Activated T-helper 9 cell treated with anti-CD3 and anti-CD28 coated beads, Interleukin-2, amount 50 U/mL, for 16 hours (primary cell): ENCODE results near the gene SLC18A3.

Source experiments
- DNase-seq: peaks from one replicate; pipeline ENCODE4 v3.0.0-alpha.2; 2020; ENCODE audit warnings: low read depth

SLC18A3 gene

DNA sequence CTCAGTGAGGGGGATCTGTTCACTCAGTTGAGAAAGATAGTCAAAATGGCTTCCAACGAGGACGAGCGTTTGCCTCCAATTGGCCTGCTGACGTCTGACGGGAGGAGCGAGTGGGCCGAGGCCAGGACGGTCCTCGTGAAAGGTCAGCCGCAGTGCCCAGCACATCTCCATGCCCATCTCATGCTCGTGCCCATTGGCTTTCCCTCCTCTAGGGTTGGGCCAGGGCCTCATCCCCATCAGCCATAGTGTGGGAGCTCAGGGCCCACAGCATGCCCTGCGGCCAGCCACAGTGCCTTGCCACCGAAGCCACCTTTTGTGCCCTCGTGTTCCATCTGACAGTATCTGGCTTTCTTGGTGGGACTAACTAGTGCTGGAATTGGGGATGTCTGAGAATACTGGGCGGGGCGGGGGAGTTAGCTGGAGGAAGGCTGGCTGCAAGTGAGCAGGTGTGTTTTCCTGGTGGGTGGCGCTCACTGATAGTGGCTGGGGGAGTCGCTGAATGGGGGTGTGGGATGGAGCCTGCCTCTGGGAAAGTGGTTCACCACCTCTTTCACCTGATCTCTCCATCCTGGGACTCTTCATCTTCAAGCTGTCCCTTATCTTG lies 17.6 kb downstream of the SLC18A3 start:
- DNase-seq, result no peak

DNA sequence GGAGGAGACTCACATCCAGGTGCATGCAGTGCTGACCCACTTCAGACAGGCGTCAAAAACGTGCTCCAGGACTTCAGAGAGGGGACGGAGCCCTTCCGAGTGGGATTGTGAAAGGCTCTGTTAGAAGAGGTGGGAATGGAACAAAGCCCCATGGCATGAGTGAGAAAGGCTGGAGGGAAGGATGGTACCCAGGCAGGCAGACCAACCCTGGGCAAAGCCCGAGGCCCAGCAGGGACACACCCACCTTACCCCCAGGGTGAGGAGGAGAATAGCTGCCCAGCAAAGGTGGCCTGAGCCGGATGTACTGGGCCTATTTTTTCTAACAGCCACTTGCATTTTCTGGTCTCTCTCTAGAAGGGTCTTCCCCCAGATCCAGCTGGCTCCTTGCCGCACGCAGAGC lies 18.5 kb downstream of the SLC18A3 start:
- DNase-seq, result no peak

DNA sequence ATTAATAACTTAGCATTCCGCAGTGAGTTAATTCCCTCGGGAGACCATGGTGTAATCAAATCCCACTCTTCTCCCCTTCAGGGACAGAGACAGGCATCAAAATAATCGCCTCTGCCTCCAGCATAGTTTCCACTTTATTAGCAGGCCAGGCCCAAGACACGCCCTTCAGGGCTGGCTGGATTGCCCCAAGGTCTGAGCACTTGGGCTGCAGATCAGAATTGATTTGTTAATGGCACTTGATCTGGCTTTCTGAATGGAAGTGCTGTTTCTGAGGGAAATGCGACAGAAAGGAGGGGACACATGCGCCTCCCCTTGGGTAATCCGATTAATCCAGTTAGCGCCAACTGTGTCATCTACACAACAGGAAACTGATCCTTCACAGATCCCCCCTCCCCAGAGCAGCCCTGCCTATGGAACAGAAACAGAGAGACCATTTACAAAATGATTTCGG lies 19.3 kb downstream of the SLC18A3 start:
- DNase-seq, result no peak

DNA sequence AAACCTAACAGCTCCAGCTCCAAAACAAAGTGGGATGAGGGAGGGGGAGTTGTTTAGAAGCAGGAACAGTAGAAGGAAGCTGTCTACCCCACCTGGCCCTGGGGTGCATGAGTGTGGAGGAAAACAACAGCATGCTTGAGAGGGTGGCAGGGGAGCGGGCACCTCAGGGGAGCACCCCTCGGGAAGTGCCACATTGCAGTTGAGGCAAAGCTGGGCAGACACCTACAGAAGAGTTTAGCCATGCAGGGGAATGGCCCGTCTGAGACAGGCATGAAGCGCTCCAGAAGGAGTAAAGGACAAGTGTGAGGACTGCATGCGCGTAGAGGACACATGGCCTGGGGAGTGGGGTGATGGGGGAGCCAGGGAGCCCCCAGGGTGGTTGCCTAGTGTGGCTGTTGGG lies 21.9 kb downstream of the SLC18A3 start:
- no peak for DNase-seq

DNA sequence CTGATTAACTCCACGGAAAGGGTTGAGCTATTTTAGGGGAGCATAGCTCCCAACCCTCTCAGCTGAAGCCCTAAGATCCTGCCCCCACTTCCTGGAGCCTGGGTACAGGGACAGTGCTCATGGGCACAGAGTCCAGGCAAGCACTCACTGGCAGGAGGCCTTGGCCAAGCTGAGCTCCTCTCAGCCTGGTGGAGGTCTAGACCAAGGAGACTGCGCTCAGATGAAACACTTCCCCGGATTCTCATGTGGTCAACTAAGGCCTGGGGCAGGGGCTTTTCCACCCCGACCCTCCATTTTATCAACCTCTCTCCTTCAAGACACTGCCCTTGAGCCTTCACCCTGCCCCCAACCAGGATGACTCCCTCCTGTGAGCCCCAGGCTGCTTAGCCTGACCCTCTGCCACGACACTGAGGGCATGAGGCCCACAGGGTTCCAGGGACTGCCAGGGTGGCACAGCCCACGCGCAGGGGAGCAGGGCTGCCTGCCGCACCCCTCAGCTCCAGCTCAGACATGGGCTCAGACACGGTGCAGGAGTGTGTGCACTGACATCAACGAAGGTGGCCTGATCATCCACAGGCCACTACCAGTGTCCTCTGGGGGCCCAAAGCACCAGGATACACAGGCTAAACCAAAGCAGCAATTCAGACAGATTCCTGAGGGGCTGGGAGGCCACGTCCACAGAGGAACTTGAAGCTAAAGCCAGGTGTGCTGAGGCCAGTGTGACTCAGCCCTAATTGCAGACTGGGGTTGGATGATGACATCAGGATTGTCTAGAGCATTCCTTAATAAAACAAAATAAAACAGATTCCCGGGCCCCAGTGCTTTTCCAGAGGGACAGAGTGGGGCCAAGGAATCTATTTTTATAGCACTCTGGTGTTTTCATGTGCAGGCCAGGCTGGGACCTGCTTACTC lies 22.6 kb downstream of the SLC18A3 start:
- DNase-seq, result no peak

DNA sequence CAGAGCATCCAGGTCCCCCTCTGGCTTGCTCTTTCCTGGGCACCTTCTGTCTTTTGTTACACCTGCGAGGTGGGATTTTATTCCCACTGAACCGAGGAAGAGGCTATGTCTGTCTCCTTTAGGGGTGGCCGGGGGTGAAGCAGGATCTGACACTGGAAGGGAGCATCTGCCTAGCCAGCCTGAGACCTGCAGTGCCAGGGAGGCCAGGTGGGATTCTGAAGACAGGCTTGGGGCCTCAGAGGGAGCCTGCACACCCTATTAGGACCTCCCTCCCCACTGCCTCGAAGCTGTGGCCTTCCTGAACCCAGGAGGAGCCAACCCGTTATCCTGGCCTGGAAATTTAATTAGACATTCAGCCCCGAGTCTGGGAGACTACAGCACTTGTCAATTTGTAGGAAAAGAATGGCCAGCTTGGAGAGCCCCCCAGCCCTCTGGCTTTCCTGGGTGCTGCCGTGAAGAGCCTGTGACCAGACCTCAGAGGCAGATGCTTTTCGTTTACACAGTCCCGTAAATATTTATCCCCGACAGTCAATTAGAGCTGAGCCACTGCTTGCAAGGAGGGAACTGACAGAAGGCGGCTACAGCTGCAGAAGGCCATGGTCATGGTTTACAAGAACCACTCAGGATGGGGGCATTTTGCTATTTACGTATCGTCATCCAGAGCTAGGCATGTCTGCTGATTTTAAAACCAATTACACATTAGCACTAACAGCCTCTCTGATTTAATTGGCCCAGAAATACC lies 23.4 kb downstream of the SLC18A3 start:
- DNase-seq, result no peak

DNA sequence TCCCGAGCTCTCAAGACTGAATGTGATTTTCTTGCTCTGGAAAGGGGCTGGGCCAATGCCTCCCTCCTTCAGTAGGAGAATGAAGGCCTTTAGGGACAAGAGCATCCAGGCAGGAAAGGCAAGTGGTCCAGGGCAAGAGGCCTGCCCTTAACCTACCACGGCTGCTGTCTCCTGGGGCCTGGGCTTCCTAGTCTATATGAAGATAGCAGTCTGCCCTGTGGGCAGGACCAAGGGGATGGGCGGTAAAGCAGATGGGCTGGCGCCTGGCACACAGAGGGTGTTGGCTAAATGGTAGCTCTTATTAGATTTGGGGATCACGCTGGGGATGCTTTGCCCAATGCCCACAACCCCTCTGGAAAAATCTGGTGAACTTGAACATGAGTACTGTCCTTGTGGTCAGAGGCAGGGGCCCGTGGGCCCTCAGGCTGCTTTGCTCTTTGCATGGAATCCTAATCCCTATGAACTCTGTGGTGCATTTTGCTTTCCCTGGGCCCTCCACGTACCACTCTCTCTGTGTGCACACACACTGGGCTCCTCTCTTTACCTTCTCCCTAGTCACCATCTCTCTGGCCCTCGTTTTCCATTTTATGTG lies 24.1 kb downstream of the SLC18A3 start:
- DNase-seq, result no peak

DNA sequence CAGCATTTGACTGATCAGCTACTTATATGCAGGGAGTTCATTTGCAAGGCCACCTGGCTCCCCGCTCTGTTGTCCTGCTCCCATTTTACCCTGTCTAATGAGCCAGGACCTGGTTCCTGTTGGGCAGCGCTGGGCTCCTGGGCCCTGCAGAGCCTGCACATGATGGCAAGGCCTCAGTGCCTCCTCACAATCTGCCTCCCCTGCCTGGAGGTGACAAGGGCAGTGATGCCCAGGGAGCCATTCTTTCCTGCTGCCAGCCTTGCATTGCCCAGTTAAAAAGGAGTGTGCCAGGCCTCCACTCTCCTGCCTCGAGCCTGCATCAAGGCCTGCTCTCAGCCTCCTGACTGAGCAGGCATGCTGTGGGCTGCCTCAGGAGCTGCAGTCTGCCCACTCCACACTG lies 32.2 kb downstream of the SLC18A3 start:
- no peak for DNase-seq

DNA sequence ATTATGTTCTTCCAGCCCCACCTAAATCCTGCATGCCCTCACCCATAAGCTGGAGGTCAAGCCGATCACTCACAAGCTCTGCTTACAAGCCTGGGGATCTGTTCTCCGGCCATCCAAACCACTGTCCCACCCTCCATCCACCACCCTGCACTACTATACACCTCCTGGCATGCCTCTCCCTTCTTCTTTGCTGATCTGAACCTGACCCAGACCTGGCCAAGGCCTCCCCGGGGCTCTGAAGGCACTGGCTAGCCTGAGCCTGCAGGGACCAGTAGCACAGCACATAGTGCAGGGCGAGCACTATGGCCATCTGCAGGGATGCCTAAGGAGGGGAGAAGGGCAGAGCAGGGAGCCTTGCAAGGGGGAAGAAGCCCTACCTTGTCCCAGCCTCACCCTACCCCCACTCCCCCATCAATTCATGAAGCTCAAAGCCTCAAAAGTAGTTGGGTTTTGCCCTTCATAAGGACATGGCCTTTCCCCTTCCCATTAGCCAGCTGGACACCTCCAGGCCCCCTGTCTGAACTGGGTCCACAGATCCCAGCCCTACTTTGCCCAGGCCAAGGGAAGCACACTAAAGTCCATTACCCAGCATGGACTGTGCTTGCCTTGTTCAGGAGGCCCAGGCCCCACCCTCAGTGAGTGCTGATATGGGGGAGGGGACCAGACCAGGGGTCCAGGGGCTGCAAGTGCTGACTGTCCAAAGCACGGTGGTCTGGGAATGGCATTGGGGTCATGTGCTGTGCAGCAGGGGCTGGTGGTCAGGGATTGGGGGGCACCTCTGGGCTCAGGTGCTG lies 33.3 kb downstream of the SLC18A3 start:
- no peak for DNase-seq

DNA sequence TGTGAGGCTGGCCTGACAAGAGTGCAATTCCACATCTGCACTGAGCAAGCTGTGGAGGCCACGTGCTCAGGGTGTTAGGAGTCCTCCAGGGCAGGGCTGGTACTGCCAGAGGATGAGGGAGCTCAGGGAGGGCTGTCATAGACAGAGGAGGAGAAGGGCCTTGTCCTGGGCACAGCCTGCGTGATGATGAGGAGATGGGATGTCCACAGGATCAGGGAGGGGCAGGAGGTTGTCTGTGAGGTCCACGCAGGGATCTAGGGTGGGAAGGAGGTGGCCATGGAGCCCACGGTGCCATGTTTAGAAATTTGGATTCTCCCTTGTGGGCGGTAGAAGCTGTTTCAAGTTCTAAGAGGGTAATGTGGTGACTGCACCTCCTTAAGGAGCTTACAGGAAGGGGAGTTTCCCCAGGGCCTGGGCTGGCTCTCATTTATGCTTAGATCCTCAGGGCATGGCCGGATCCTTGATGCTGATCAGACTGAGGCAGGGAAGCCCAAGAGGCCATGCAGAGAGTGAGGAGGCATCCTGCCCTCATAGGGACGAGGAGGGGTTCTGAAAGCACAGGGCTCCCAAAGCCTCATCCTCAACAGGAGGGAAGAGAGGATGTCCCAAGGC lies 34.0 kb downstream of the SLC18A3 start:
- no peak for DNase-seq

DNA sequence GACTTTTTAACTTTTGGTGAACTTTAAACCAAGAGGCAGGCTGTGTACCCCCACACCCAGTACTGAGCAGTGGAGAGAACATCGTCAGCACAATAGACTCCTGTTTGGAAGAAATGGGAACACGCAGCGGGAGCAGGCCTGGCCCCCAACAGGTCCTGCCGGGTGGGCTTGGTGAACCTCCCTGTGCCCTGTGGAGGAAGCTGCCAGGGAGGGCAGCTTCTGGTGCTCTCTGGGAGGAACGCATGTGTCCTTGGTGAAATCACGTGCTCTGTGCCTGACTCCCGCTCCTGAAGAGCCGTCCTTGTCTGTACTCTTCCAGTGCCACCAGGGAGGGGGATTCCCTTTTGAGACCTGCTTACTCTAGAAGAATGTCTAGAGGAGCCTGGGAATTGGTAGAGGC lies 35.3 kb downstream of the SLC18A3 start:
- DNase-seq, result no peak

DNA sequence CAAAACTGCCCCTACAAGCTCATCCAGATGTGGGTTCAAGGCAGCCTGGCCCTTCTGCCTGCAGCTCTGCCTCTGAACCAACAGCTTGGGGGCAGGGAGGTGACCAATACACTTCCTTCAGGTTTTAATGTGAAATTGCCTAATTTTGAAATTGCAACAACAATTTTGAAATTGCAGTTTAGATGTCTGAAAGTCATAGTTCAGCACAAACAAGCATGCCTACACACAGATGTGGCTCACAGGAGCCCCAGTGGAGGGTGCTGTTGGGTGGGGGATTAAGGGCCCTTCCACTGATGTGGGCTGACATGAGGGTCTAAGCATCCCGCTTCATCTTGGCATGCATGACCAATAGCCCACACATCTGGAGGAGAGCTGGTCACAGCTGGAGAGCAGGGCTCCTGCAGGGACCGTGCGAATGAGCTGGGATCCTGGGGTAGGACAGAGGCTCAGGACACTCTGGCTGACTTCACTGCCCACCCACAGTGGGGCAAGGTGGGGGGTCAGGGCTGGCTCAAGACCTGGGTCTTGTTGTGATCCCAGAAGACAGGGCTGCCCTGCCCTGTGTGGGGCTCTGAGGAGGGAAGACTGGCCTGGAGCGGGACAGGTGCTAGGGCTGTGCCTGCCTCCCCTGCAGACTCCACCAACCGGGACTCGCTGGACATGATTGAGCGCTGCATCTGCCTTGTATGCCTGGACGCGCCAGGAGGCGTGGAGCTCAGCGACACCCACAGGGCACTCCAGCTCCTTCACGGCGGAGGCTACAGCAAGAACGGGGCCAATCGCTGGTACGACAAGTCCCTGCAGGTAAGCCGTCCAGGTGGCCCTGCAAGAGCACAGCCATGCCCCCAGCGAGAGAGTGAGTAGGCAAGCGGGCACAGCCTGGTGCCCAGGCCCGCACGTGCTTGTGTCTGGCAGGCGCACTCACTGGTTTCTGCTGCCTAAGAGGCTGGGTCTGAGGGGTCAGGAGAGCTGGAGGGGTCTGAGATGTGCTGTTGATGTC lies 36.1 kb downstream of the SLC18A3 start:
- no peak for DNase-seq

DNA sequence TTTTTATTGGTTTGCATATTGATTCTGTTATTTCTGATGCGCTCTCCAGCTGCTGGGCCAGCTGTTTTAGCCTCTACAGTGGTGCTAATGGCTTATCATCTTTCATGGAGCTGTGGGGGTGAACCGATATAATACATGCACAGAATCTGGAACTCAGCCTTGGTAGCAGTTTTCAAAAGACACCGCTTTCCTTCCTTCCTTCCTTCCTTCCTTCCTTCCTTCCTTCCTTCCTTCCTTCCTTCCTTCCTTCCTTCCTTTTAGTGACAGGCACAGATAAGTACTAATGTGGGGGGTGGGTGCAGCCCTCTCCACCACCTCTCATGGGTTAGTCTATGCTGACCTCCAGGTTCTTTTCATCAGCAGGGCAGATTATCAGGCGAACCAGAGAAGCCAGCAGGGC lies 37.4 kb downstream of the SLC18A3 start:
- DNase-seq, result no peak

DNA sequence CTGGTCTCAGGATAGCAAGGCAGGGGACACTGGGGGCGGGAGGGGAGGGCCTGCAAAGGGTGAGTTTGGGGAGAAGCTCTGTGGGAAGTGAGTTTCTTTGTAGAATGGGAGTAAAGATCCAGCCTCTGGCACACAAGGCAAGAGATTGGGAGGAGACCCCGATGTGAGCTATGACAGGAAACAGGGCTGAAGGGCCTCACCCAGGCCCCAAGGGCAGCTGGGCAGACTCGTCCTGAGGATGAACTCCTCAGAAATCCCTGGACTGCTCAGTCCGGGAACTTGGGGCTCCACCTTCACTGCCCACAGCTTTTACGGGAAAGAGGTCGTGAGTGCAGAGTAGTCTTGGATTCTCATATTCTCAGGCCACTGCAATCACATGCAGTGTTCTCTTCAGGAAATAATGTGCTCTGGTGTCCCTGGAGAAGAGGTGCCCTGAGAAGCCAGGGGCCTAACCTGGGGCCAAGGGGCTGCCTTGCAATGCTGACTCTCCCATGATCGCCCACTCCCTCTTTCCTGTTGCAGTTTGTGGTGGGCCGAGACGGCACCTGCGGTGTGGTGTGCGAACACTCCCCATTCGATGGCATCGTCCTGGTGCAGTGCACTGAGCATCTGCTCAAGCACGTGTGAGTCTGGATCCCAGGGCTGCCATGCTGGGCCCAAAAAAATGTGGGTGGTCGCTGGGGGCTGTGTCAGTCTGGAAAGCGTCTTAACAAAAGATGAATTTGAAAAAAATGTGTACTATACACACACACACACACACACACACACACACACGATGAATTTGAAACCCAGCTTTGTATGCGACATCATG lies 38.1 kb downstream of the SLC18A3 start:
- no peak for DNase-seq

DNA sequence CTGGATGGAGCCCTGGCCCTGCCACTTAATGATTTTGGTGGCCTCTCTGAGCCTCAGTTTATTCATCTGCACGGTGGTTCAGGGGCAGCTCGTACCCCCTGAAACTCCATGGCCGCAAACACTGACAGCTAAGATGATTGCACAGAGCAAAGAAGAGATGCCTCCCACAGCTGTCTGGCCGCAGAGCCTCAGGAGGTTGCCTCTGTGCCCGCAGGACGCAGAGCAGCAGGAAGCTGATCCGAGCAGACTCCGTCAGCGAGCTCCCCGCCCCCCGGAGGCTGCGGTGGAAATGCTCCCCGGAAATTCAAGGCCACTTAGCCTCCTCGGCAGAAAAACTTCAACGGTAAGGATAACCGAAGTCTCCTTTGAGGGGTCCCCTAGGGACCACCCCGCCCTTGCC lies 39.2 kb downstream of the SLC18A3 start:
- no peak for DNase-seq

DNA sequence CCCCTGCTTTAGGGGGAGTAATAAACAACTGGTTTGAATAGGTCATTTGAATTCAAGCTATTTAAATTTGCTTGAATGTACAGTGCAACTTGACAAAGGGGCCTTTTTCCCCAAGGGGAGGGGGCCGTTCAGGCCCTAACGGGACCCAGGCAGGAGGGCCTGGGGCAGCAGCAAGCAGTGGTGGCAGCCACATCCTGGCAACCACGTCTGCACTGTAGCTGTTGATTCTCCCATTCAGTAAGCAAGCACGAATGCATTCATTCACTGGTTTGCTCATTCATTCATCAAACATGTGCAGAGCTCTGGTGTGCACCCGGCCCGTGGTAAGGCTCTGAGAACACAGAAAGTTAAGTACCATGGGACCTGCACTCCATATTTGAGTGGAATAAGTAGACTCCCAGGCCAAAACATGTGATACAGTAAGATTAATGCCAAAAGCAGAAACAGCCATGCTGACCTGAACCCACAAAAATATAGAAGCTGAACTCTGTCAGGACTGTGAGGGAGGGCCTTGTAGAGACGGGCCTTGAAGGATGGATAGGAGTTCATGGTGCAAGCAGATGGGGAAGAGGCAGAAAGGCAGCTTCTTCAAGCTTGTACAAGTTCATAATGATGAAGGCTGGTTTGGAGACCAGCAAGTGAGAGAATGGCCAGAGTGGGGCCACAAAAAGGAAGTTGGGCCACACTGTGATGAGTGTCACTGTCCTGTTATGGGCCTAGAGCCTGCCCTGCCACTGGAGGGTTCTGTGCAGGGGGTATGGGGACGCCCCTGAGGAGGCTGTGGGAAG lies 40.0 kb downstream of the SLC18A3 start:
- no peak for DNase-seq

DNA sequence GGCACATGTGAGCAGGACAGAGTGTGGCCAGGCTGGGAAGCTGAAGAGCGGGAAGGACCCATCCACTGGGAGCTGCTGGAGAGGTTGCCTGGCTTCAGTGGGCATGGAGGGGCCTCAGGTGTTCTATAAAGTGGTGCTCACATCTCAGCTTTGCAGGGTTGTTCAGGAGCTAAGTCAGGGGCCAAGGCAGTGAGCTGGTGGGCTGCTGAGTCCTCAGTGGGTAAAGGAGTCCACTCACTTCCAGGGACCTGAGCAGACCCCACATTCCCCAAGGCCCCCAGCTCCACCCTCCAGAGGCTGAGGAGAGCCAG lies 40.6 kb downstream of the SLC18A3 start:
- no peak for DNase-seq

DNA sequence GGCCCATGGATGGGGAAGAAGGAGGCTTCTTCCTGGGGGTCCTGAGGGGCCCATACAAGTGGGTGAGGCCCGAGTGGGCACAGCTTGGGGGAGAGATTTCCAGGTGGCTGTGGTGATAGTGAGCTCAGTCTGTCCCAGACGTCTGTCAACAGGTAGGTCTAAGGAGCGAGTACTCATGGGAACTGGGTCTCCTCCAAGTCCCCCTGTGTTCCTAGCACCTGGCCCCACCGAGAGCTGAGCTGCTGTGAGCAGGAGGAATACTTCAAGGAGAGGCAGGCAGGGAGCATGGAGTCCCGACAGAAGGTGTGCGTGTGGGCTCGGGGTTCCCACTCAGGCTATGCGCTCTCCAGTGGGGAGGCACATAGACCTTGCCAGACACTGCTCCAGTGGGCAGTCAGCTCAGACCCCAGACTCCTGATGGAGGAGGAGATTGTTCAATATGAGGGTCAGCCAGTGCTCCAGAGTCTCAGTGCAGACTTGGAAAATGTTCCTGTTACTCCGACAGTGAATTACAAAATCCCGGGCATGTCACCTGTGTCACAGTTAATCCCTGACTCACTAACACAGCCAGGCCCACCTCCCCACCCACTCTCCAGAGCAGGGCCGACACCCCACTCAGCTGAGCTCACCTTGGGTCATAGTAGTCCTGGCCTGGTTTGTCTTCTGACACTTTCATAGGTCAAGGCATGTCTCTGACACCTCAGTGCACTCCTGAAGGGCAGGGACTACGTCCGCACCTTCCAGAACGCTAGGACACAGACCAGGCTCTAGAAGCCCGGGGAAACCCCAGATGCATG lies 41.1 kb downstream of the SLC18A3 start:
- DNase-seq, result no peak
